GM21723 (cell line): ENCODE results near the gene C10orf71.

ENCODE experiments used
- ATAC-seq: cut with Tn5 transposase; IDR thresholded peaks from one replicate; pipeline ENCODE4 v1.9.1; 2021; ENCODE audit warnings: mild to moderate bottlenecking, moderate library complexity; ENCODE audit not compliant: unreplicated experiment

C10orf71 gene

DNA sequence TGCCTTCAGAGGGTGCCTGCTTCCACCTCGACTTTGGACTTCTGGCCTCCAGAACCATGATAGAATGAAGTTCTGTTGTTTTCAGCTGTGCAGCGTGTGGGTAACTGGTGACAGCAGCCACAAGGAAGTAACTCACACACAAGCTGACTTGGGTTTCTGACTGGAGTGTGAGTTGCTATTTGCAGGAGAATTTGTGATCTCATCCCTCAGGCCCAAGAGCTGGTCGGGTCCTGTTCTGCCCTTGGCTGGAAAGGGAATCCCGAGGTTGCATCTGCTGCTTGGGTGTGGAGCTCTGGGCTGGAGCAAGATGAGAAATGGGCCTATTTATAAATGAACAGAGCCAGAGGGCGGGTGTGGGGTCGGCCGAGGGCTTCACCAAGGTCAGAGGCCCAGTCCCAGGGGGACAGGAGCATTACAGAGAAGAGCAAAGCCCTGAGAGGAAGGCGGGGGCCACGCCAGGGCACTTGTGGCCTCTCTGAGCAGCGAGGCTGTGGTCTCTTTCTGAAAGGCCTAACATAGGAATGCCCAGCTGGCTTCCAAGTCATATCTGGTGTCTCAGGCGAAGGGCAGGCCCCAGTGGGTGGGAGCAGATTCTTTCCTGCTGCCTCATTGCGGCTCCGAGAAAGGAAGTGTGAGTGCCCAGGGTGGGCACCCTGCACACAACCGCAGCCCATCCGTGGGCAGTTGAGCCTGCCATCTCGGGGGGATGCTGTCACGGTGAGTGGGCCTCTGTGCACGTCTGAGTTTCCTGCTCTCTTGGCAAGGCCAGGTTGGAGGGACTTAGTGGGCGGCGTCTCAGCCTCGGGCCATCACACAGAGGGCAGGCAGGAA is 26.5 kb upstream of the C10orf71 start:
- no peak for ATAC-seq

DNA sequence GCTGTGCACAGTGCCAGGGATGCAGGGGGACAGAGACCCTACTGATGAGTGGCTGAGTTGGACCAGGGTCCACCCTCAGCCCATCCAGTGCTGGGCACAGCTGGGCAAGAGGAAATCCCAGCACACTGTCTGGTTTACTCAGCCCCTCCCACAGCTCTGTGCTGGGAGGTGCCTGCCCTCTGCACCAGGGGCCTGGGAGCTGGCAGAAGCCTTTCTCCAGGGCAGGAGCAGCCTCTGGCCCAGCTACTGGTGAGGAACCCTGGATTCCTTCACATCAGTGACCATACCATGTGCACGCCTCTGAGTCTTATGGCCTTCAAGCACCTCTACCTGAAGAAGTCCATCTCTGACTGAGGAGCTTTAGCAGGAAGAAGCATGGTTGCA is 25.9 kb upstream of the C10orf71 start:
- no peak for ATAC-seq

DNA sequence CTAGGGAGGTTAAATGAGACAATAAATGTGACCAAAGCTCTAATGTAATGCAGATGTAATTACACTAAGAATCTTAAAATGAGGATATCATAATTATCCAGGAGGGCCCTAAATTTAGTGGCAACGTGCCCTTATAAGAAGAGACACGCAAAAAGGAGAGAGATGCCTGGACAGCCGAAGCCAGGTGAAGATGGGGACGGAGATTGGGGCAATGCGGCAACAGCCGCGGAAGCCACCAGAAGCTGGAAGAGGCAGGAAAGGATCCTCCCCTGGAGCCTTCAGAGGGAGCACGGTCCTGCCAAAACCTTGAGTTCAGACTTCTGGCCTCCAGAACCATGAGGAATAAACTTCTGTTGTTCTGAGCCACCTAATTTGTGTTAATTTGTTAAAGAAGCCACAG is 25.3 kb upstream of the C10orf71 start:
- ATAC-seq = no peak

DNA sequence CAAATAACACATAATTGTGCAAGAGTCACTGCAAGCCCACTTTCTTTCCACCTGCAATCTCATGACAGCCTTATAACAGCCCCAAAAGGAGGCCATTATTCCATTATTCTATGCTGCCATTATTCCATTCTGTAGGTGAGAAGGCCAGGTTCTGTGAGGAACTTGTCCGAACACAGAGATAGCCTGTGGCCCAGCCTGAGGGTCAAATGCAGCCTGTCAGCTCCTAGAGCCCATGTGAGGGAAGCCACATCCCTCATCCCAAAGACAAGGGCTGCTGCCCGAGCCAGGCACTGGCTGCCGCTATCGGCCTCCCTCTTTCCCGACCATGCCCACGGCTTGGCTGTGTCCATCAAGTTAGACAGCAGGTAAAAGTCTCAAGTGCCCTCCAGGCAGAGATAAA is 24.1 kb upstream of the C10orf71 start:
- ATAC-seq = no peak

DNA sequence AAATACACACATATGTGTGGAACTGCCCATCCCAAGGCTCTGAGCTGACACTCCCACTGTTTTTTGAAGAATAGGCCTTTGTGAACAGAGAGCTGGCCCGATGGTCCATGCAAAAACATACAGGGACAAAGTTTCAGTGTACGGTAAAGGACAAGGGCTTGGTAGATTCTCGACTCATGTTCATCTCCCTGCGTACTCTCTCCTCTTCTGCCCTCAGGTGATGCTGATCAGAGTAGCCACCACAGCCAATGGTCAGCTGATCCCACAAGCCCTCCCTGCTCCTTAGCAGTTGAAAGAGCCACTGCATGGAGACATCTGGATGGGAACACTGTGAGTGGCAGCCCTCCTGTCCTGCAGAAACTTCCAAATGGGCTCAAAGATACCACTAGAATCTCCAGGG is 23.1 kb upstream of the C10orf71 start:
- ATAC-seq = no peak

DNA sequence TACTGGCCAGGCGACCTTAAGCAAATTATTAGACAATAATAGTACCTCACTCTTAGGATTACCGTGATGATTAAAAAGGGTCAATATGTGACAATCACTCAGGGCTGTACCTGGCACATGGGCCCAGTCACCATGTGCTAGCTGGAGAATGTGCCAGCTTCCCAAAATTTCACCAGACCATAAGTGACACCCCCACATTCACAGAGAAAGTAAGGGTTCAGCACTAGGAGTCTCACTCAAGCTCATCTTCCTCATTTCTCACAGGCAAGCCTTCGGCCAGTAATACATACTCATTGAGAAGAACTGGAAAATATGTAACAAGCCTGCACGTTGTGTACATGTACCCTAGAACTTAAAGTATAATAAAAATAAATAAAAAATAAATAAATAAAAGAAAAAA is 22.4 kb upstream of the C10orf71 start:
- no peak for ATAC-seq

DNA sequence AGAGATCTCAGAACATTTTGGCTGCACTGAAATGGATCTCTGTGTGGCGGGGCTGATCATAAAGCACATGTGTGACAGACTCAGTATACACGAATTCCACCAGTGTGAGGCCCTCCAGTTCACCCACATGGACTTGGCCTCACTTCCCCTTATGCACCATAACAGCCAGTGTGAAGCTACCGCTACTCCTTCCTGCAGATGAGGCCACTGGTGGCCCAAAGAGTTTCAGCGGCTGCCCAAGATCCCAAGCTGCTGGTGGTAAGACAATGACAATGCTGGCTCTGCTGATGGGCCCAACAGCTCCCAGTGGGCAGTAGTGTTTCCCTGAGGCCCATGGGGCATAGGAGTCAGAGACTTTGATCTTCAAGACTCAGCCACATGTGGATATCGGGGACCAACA is 21.0 kb upstream of the C10orf71 start:
- no peak for ATAC-seq

DNA sequence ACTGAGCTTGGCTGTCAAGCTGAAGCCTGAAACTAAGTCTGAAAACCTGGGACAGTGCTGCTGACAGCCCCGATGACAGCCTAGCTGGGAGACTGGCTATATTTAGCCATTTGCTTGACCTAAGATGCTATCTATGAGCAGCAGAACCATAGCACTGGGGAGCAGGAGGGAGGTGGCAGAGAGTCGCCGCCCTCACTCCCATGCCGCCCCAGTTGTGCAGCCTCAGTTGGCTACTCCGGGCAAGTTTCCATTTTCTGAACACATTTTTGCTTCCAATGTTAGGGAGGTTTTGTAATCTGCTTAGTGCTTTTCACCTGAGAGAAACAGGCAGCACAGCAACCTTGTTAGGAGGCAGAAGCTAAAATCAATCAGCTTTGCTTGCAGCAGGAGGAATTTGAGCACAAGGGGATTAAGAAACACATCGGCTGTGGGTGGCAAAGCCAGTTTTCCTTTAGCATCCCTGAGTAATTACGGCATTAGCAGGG is 20.4 kb upstream of the C10orf71 start:
- no peak for ATAC-seq

DNA sequence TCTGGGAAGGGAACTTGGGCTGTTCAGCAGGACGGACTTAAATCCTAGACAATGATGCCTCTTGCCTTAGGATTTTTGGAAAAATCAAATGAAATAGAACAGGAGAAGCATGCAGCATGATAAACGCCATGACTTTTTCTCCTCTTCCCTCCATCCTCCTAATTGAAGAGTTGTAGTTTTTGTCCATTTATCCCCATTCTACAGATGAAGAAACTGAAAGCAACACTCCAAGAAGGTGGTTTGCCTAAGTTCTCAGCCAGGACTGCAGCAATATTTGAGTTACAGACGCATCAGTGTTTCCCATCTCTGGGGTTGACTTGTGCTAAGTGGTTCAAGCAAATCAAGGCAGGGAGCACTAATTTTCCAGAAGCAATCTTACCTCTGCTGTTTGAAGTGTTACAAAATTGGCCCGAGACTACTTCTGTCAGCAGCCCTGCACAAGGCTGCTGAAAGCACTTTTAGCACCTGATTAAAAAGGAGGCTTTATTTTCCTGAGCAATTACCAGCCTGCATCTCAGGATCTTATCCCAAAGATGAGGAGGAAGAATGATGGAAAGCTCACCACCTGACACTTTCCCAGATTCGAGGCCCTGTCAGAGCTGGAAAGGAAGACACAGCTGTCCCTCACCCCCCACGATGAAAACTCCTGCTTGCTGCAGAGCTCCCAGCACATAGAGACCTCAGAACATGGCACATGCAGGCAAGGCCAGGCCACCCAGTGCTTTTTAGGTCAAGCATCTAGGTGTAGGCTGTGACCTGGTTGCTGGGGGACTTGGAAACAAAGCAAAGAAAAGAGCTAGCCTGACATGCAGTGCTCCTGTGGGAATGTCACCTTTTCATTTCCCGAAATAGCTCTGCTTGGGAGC is 19.7 kb upstream of the C10orf71 start:
- ATAC-seq = no peak

DNA sequence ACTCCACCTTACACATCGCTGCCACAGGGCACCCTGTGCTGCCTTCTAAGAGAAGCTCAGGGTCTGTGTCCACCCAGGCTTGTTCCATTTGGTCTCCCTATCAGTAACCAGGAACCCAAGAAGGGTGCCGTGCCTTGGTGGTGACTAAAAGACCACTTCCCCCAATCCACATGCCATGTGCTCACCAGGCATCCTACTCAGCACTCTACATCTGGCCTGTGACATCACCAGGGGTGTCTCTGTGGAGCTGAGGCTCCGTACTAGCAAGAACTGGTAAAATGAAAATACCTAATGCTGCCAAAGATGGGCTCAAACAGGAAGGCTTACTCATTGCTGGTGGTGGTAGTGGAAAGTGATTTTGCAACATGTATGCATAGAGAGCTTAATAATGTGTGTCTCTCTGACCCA is 19.0 kb upstream of the C10orf71 start:
- no peak for ATAC-seq

DNA sequence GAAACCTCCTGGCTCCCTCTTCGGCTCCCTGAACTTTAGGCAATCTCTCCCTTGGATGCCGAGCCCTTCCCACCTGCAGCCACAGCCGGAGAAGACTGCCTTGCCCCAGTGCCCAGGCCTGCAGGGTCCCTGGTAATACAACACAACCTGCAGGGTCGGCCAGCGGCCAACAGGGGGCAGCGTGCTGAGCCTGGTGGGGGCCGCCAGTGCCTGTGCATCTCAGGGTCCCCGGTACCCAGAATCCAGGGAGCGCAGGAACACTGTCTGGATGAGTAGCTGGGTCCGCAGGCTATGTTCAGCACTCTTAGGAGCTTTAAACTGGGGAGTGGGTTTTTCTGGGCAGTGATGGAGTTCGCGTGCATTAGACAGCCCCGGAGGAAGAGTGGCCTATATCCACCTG is 17.5 kb upstream of the C10orf71 start:
- ATAC-seq = no peak

DNA sequence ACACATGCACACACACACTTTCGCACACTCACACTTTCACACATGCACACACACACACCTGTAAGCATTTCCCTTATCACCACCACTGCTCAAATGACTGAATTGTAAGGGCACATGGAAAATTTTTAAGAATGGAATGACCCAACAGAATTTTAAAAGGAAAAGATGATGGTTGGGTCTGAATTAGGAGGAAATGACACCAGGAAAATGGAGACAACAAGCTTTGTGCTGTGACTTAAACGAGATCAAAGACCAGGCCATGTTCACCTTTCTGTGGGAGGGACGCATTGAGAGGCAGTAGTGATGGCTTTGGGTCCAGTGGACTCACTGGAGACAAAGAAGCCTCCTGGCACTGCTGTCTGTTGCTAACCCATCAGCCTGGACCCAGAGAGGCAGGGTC is 16.7 kb upstream of the C10orf71 start:
- no peak for ATAC-seq

DNA sequence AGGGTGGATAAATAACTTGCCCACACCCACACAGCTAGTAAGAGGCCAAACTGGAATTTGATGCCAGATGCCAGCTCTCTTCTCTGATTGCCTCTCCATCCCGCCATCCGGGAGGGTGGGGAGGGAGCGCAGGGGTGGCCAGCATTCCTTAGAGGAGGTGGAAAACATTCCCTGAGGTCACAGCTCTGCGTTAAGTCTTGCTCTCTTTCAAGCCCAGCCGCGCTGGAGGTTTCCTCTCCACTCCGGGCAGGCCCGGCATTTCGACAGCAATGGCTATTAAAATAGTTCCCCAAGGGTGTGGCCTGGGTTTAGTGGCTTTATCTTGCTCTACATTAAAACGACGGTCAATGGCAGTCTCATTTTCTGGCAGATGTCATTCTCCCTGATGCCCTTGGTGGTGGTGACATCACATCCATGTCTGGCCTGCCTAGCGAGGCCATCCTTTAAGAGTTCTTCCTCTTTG is 16.1 kb upstream of the C10orf71 start:
- no peak for ATAC-seq

DNA sequence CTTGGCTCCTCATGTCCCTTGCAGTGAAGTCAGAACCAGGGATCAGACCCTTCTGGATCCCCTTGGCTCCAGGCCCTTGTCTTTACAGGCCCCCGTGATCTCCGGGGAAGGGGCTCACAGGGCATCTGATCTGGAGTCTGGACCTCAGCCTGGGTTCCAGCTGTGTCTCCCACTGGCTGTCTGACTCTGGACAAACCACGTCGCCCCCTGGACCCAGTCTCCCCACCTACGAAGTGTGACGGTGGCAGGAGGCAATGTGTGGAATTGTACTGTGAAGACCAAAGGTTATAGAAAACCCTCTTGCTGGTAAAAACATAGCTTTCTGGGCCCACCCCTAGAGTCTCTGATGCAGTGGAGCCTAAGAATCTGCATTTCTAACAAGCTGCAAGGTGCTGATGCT is 15.5 kb upstream of the C10orf71 start:
- ATAC-seq = no peak

DNA sequence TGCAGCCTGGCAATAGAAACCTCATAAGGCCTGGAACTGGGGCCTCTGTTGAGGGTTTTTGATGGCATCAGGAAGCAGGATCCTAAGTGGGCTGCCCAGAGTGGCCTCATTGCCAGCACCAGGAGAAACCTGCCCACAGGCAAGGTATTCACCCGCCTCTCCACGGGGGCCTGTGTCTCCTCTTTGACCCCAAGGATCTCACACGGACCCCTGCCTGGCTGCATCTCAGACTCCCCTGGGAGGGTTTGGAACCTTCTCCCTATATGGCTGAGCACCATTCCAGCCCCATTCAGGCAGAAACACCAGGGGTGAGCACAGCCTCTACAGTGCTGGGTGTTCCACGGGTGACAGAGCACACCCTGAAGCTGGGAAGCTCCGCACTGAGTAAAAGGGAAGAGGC is 14.6 kb upstream of the C10orf71 start:
- no peak for ATAC-seq

DNA sequence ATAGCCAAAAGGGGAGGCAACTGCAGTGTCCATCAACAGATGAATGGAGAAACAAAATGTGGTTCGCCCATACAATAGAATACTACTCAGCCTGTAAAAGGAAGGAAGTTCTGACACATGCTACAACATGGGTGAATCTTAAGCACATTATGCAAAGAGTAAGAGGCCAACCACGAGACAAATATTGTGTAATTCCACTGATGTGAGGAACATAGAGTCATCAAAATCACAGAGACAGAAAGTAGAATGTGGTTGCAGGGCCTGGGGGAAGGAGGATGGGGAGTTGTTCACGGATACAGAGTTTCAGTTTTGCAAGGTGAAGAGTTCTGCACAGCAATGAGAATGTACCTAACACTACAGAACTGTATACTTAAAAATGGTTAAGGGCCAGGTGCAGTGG is 13.7 kb upstream of the C10orf71 start:
- no peak for ATAC-seq

DNA sequence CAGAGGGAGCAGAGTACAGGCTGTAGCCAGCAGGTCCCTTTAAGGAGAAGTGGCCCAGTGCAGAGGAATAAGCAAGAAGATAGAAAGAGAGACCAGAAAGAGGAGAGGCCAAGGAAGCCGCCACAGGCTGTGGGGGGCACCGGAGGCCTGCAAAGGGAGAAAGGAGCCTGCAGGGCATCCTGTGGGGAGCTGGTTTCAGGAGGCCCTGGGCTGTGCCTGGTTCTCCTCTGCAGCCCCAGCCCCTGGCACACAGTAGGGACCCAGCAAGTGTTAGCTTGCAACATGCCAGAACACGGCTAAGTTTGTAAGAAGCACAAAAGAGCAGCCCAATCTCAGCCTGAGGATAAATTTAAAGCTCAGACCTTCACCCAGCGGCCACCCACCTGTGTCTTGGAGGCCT is 12.3 kb upstream of the C10orf71 start:
- no peak for ATAC-seq

DNA sequence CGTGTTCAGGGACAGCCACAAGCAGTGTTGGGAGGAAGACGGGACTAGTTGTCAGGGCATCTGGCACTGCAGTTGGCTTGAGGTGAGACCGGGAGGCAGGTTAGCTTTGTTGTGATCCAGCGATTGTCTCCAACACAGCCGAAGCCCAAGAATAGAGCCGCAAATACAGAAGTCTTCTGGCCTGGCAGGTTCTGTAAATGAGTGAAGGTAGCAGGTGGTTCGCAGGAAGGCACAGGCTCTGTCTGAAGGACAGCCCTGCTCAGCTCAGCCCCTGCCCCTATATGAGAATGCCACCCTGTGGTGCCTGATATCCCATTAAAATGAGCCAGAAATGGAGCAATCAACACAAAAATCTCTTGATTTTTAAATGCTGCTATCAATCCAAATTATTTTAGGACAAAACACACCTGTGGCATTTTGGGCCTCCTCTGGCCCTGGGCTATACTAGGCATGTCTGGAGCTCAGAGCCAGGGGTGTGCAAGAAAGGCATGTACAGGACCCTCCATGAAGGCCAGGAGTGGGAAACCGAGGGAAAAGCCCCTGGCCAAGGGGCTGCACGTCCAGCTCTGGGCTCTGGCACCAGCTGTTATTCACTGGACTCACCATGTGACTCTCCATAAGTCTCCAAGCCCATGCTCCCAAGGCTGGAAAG is 11.2 kb upstream of the C10orf71 start:
- ATAC-seq = no peak

DNA sequence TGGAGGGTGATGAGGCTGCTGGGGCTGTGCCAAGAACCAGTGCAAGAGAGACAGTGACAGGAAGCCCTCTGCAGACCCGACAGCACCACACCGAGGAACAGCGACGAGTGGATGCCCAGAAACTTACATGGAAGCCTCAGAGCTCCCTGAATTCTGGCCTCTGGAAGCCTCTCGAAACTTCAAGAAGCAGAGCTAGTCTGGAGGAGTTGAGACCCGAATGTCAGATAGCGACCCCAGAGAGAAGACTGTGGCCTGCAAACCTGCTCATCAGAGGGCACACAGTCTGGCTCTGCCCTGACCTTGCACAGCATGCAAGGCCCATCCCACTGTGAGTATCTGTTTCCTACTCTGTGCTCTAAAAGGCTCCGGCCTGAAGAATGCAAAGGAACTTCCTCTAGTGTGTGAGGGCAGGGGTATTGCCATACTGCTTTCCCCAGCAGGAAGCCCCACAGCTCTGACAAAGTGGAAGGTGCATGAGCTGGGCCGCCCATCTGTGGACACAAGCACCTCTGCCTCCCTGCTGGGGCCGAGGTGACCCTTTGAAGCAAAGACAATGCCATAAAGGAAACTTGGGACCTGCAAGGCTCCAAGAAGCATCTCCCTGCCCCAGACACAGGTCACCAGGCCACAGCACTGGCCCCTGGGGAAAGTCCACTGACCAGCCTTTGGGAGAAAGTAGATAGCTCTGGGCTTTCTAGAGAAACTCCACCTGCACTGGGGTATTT is 10.5 kb upstream of the C10orf71 start:
- no peak for ATAC-seq

DNA sequence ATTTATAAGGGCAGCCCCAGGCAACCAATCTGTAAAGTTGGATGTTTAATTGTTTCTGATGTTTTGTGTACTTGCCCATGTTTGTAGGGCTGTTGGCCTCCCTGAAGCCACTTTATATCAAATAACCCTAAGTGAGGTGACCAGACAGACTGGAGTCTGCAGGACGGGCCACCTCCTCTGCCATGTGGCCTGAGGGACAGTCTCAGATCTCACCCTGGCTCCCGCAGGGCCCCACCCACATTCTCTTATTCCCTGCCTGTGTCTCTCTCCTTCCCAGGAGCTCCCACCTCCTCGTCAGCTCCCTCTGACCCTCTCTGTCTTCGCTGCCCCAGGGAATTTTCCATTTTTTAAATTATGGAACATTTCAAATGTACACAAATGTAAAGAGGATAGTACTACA is 9.5 kb upstream of the C10orf71 start:
- ATAC-seq = no peak

DNA sequence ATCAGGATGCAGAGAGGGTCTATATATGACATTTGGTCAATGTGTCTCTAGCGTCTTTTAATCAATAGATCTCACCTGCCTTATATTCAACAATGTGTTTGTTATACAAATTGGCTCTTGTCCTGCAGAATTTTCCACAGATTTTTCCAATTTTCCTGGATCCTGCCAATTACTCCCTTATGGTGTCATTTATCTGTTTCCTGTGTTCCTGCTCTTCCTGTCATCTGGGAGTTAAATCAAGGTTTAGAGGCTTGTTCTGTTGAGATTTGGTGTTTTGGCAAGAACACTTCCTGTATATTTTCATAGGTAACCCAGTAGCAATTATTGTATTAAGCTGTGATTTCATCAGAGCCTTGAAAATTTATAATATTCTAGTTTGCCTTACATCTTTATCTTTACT is 8.8 kb upstream of the C10orf71 start:
- no peak for ATAC-seq
